GM21390 (cell line): ENCODE data around the gene ITPR1.
A peak's percentile ranks its signal among the peaks of the same experiment; 100 is the strongest.

Experiments used
- ATAC-seq: cut with Tn5 transposase; IDR thresholded peaks from one replicate; pipeline ENCODE4 v1.9.1; 2021; ENCODE audit not compliant: unreplicated experiment

The ITPR1 gene

GRCh38 chr3:4633078-4634004, 140.2 kb downstream of the ITPR1 start:
- ATAC-seq = peak; percentile 72

GRCh38 chr3:4634894-4635293, 141.7 kb downstream of the ITPR1 start:
- ATAC-seq = no peak

GRCh38 chr3:4637265-4637664, 144.1 kb downstream of the ITPR1 start:
- ATAC-seq = no peak

- ATAC-seq = no peak
Observed at GRCh38 chr3:4641863-4642563, 148.9 kb downstream of the ITPR1 start.

GRCh38 chr3:4642611-4643010, 149.5 kb downstream of the ITPR1 start:
- no peak for ATAC-seq

- no peak for ATAC-seq
Observed at GRCh38 chr3:4643904-4644547, 150.9 kb downstream of the ITPR1 start.

GRCh38 chr3:4644951-4645350, 151.8 kb downstream of the ITPR1 start:
- no peak for ATAC-seq

- no peak for ATAC-seq
Observed at GRCh38 chr3:4645468-4645867, 152.3 kb downstream of the ITPR1 start.

- no peak for ATAC-seq
Observed at GRCh38 chr3:4647411-4647810, 154.3 kb downstream of the ITPR1 start.

GRCh38 chr3:4655145-4656045, 162.2 kb downstream of the ITPR1 start:
- no peak for ATAC-seq

GRCh38 chr3:4656059-4656458, 162.9 kb downstream of the ITPR1 start:
- ATAC-seq = no peak

- ATAC-seq = no peak
Observed at GRCh38 chr3:4656626-4657328, 163.6 kb downstream of the ITPR1 start.

- ATAC-seq = no peak
Observed at GRCh38 chr3:4660936-4661335, 167.8 kb downstream of the ITPR1 start.

GRCh38 chr3:4664412-4664811, 171.3 kb downstream of the ITPR1 start:
- ATAC-seq = no peak

GRCh38 chr3:4665197-4665596, 172.0 kb downstream of the ITPR1 start:
- no peak for ATAC-seq

- no peak for ATAC-seq
Observed at GRCh38 chr3:4666071-4666470, 172.9 kb downstream of the ITPR1 start.

- no peak for ATAC-seq
Observed at GRCh38 chr3:4670352-4670751, 177.2 kb downstream of the ITPR1 start.

- no peak for ATAC-seq
Observed at GRCh38 chr3:4672725-4673275, 179.7 kb downstream of the ITPR1 start.

GRCh38 chr3:4674216-4674615, 181.1 kb downstream of the ITPR1 start:
- ATAC-seq = no peak

GRCh38 chr3:4675704-4676103, 182.6 kb downstream of the ITPR1 start:
- no peak for ATAC-seq
